GM12865 (cell line): ENCODE results near the gene TMEM234.
A peak's percentile ranks its signal among the peaks of the same experiment; 100 is the strongest.

Source experiments
- DNase-seq: peaks from one replicate; pipeline ENCODE4 v3.0.0; 2010; ENCODE audit warnings: low read depth
- H3K4me3 ChIP-seq: 2 replicates; pipeline ENCODE4 v1.5.1; 2011; ENCODE audit warnings: mild to moderate bottlenecking, low read depth, low read length, control low read depth
- CTCF ChIP-seq: IDR thresholded peaks from 2 replicates; pipeline ENCODE4 v1.5.1; 2011; ENCODE audit warnings: low read length, control low read depth, low read depth, inconsistent platforms; ENCODE audit not compliant: insufficient read depth; ENCODE audit errors: missing control alignments

Gene TMEM234

GRCh38 chr1:32208891-32209328 is 13.2 kb downstream of the TMEM234 start, which contains the start of gene DCDC2B:
Gene DCDC2B, plus strand, starts transcription at chr1:32209089. Its CDS starts 5 bp downstream, at chr1:32209094.
- DNase-seq, result no peak
- TF ChIP-seq CTCF, result no peak
- H3K4me3 ChIP-seq, result no peak within 1 kb of the TSS

- no peak for DNase-seq
- TF ChIP-seq CTCF, result no peak
- no peak overlapping the region for H3K4me3 ChIP-seq
These were observed 13.7 kb downstream of the TMEM234 start for GRCh38 chr1:32208469-32208868.

- no peak for TF ChIP-seq CTCF
- peak within 1 kb of the TSS; percentile 87 for H3K4me3 ChIP-seq
- peak; percentile 90 for DNase-seq
These were observed 16.5 kb downstream of the TMEM234 start, which contains the start of gene IQCC for GRCh38 chr1:32205401-32206370. Gene IQCC, plus strand, starts transcription at chr1:32205671. Its CDS starts 11 bp downstream, at chr1:32205682.

- no peak for TF ChIP-seq CTCF
- peak overlapping the region; percentile 87 for H3K4me3 ChIP-seq
- DNase-seq, result no peak
These were observed 17.2 kb downstream of the TMEM234 start for GRCh38 chr1:32204943-32205361.

- H3K4me3 ChIP-seq, result peak overlapping the region; percentile 82
- peak; percentile 85 for DNase-seq
- TF ChIP-seq CTCF, result no peak
These were observed 20.9 kb downstream of the TMEM234 start for GRCh38 chr1:32201011-32201855.

GRCh38 chr1:32200226-32201010 is 21.7 kb downstream of the TMEM234 start, which contains the start of gene CCDC28B:
Gene CCDC28B, plus strand, starts transcription at chr1:32200595. Its CDS starts 1,341 bp downstream, at chr1:32201936.
- TF ChIP-seq CTCF, result no peak
- DNase-seq, result peak; percentile 60

More at GRCh38 chr1:32200226-32201010, 21.7 kb downstream of the TMEM234 start, which contains the start of gene CCDC28B:
- peak within 1 kb of the TSS; percentile 82 for H3K4me3 ChIP-seq
